ENCODE data around the gene KCNJ15.

Gene KCNJ15

DNA sequence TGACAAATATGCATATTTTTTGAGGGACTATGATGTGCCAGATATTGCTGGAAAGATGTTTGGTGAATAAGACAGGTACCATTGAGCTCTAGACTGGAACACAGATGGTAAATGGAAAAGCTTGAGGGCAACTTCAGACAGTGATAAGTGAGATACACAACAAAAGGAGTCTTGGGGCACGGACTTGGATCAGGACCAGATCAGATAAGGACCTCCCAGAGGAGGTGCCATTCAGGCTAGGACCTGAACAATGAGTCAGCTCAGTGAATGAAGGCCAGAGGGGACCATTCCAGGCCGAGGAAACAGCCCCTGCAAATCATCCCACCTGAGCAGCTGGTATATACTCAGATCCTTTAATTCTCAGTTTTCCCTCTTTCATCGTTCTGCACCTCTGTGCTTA, 1.8 kb upstream of the KCNJ15 start:
- Histone ChIP-seq H4K20me1 (ENCODE audit: insufficient read depth, low read length) (no peaks in the 10 kb centered on the region), H3K36me3 (replicated peaks; ENCODE audit: low read depth, low read length) (no peaks in the 10 kb centered on the region), H3K27me3 (ENCODE audit: low read depth, low read length) (no peaks in the 10 kb centered on the region), H3K4me3 (ENCODE audit: low read length) (no peak overlapping the region), H2AFZ (ENCODE audit: low read depth, low read length) (no peak overlapping the region), H3K9me3 (ENCODE audit: insufficient read depth, low read length) (no peaks in the 10 kb centered on the region), H3K79me2 (ENCODE audit: low read length) (no peaks in the 10 kb centered on the region), H3K27ac (ENCODE audit: low read length) (no peak overlapping the region), H3K4me2 (ENCODE audit: low read length) (no peak overlapping the region), H3K4me1 (ENCODE audit: low read length) (no peaks in the 10 kb centered on the region), H3K9ac (ENCODE audit: low read length) (no peak overlapping the region)
- TF ChIP-seq EZH2phosphoT487 (IDR thresholded peaks at IDR 0.05; ENCODE audit: low read depth) (no peak), CTCF (IDR thresholded peaks at IDR 0.05; ENCODE audit: low read depth, low read length) (no peak)

DNA sequence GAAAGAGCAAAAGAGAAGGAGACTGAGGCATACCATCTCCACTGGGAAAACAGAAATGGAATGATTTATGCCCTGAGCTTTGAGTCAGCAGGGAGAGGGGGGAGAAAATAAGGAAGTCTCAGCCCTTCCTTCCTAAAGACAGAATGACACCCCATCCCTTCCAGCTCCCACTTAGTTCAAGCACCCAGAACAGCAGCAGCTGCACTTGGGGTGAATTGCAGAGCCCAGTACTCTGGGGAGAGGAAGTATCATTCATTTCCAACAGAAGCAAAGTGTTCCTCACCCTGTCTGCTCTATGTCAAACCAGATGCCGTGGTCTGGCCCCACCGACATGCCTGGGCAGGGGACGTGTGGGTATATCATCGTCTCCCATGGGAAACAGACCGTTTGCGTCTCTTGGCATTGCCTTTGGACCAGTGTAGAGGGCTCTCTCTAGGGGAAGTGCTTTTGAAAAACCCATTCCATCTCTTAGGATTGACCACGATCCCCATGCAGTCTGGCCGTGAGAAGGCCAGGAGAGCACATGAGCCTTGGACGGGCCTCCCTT, 1.1 kb upstream of the KCNJ15 start:
- TF ChIP-seq CTCF (IDR thresholded peaks at IDR 0.05; ENCODE audit: low read depth, low read length), result no peak
- no peak for TF ChIP-seq EZH2phosphoT487 (IDR thresholded peaks at IDR 0.05; ENCODE audit: low read depth)
- Histone ChIP-seq H3K9me3 (ENCODE audit: insufficient read depth, low read length) (no peaks in the 10 kb centered on the region), H3K27ac (ENCODE audit: low read length) (no peak overlapping the region), H2AFZ (ENCODE audit: low read depth, low read length) (no peak overlapping the region), H3K4me1 (ENCODE audit: low read length) (no peaks in the 10 kb centered on the region), H3K79me2 (ENCODE audit: low read length) (no peaks in the 10 kb centered on the region), H3K27me3 (ENCODE audit: low read depth, low read length) (no peaks in the 10 kb centered on the region), H3K36me3 (replicated peaks; ENCODE audit: low read depth, low read length) (no peaks in the 10 kb centered on the region), H4K20me1 (ENCODE audit: insufficient read depth, low read length) (no peaks in the 10 kb centered on the region), H3K4me2 (ENCODE audit: low read length) (no peak overlapping the region), H3K9ac (ENCODE audit: low read length) (no peak overlapping the region), H3K4me3 (ENCODE audit: low read length) (no peak overlapping the region)

GRCh38 chr21:38257667-38258066, 876 bp downstream of the KCNJ15 start:
- TF ChIP-seq EZH2phosphoT487 (IDR thresholded peaks at IDR 0.05; ENCODE audit: low read depth) (no peak), CTCF (IDR thresholded peaks at IDR 0.05; ENCODE audit: low read depth, low read length) (no peak)
- H3K4me1 ChIP-seq (ENCODE audit: low read length), result no peaks in the 10 kb centered on the region
- H3K9me3 ChIP-seq (ENCODE audit: insufficient read depth, low read length), result no peaks in the 10 kb centered on the region
- no peaks in the 10 kb centered on the region for H3K27me3 ChIP-seq (ENCODE audit: low read depth, low read length)
- no peaks in the 10 kb centered on the region for H4K20me1 ChIP-seq (ENCODE audit: insufficient read depth, low read length)
- no peaks in the 10 kb centered on the region for H3K36me3 ChIP-seq (replicated peaks; ENCODE audit: low read depth, low read length)
- no peaks in the 10 kb centered on the region for H3K79me2 ChIP-seq (ENCODE audit: low read length)
- H3K27ac ChIP-seq (ENCODE audit: low read length), result no peak overlapping the region
- no peak overlapping the region for H3K9ac ChIP-seq (ENCODE audit: low read length)
- H2AFZ ChIP-seq (ENCODE audit: low read depth, low read length), result no peak overlapping the region
- no peak overlapping the region for H3K4me3 ChIP-seq (ENCODE audit: low read length)
- no peak overlapping the region for H3K4me2 ChIP-seq (ENCODE audit: low read length)

DNA sequence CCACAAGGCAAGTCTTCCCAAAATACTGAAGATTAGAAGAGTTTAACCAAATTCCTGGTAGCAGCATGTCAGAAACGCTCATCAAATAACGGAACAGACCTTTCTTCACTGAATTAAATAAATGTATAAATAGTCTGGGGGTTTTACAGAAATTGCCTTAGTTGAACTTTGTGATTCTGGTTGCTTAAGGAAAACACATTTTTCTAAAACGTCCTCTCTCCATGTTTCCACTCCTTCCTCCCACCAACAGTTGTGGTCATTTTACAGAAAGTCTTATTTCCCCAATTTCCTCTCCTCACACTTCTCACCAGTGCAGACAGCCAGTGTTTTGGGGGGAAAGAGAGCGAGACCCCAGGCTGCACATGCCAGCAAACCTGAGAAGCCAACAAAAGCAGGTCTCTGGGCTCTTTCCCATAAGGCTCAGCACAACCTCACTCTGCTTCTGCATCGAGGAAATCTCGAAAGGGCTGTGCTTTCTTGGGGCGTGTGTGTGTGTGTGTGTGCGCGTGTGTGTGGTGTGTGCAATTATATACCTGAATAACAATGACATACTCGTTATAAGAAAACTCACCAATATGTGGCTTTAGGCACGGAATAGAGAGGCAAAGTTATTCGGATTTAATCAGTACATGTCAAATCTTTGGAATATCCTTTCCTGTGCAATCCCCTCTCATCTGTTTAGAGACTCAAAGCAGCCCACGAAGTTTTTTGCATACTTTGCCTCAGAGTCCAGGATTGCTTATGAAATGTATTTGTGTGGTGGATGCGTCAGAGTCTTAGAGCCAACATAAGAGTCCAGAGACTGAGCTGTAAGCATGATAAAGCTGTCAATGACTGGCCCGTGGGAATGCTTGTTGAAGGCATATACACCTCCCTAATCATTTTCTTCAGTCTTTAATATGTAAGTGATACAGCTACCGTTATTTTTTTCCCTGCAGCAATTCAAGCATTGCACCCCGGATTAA, 2.0 kb downstream of the KCNJ15 start:
- Histone ChIP-seq H4K20me1 (ENCODE audit: insufficient read depth, low read length) (no peaks in the 10 kb centered on the region), H2AFZ (ENCODE audit: low read depth, low read length) (no peak overlapping the region), H3K27me3 (ENCODE audit: low read depth, low read length) (no peaks in the 10 kb centered on the region), H3K9ac (ENCODE audit: low read length) (no peak overlapping the region), H3K9me3 (ENCODE audit: insufficient read depth, low read length) (no peaks in the 10 kb centered on the region), H3K27ac (ENCODE audit: low read length) (no peak overlapping the region), H3K4me1 (ENCODE audit: low read length) (no peaks in the 10 kb centered on the region), H3K36me3 (replicated peaks; ENCODE audit: low read depth, low read length) (no peaks in the 10 kb centered on the region), H3K4me3 (ENCODE audit: low read length) (no peak overlapping the region), H3K4me2 (ENCODE audit: low read length) (no peak overlapping the region), H3K79me2 (ENCODE audit: low read length) (no peaks in the 10 kb centered on the region)
- no peak for TF ChIP-seq EZH2phosphoT487 (IDR thresholded peaks at IDR 0.05; ENCODE audit: low read depth)

Measured in OCI-LY3 (cell line).